ENCODE results near the gene JAG2. TPM values are rescaled to one million over a fixed set of nuclear protein-coding genes. Genes with fewer than 3 reads are reported as not detected.

The JAG2 gene
- total RNA-seq, 1 experiment from 2014 or later, result 43.7 TPM

- Histone ChIP-seq H3K27me3 (ENCODE audit: control insufficient read depth, insufficient read depth, low read length) (no peaks in the 10 kb centered on the region), H3K4me1 (ENCODE audit: control insufficient read depth, insufficient read depth, low read length) (peaks cover 46% of the 10 kb centered on the region), H3K4me3 (ENCODE audit: low read depth in 2 of 2, low read length in 2 of 2) (peak overlapping the region; percentile 68 to 69), H3K27ac (ENCODE audit: low read length) (peak overlapping the region; percentile 86), H3K9me3 (ENCODE audit: control insufficient read depth, insufficient read depth, low read depth, low read length) (no peaks in the 10 kb centered on the region), H3K36me3 (ENCODE audit: control insufficient read depth, insufficient read depth, low read length) (no peaks in the 10 kb centered on the region)
- DNase-seq (ENCODE audit: low read depth, low spot score), result no peak
- ChIA-PET CTCF (no interaction called here), POLR2A (no interaction called here)
- peak; percentile 37 for ATAC-seq
- TF ChIP-seq REST (IDR thresholded peaks at IDR 0.05; ENCODE audit: insufficient read depth in 1 of 2, low read depth in 2 of 2, low read length in 1 of 2) (no peak), SIN3A (IDR thresholded peaks at IDR 0.05; ENCODE audit: borderline replicate concordance, insufficient read depth, low read depth, low read length) (0 out of 2 replicates have a peak, but pooled peaks have one; percentile 15), TCF7L2 (IDR thresholded peaks at IDR 0.05; ENCODE audit: low read depth, low read length) (no peak)
- no TSS peak for BruUV-seq (replicated peaks)
- in situ Hi-C loops (cut with HindIII; ENCODE audit: low pct_unique_long_range_greater_than_20kb, low sequenced_read_pairs), result no loop called here
- intact Hi-C loops (cut with micrococcal nuclease; ENCODE audit: unreplicated experiment), result loop anchor here (10.0 kb wide), 2 partner anchors 72 to 192 kb away; partner anchors contain the start of gene JAG2
Measured at GRCh38 chr14:105093038-105093430, 75.5 kb downstream of the JAG2 start.

GRCh38 chr14:105092171-105093037, 76.2 kb downstream of the JAG2 start:
- Histone ChIP-seq H3K27me3 (ENCODE audit: control insufficient read depth, insufficient read depth, low read length) (no peaks in the 10 kb centered on the region), H3K36me3 (ENCODE audit: control insufficient read depth, insufficient read depth, low read length) (no peaks in the 10 kb centered on the region), H3K27ac (ENCODE audit: low read length) (peak overlapping the region; percentile 86), H3K9me3 (ENCODE audit: control insufficient read depth, insufficient read depth, low read depth, low read length) (no peaks in the 10 kb centered on the region), H3K4me1 (ENCODE audit: control insufficient read depth, insufficient read depth, low read length) (peaks cover 46% of the 10 kb centered on the region), H3K4me3 (ENCODE audit: low read depth in 2 of 2, low read length in 2 of 2) (peak overlapping the region; percentile 56 to 68)
- TF ChIP-seq SIN3A (IDR thresholded peaks at IDR 0.05; ENCODE audit: borderline replicate concordance, insufficient read depth, low read depth, low read length), result no peak
- no peak; the same call in 1 of the 2 replicates for TF ChIP-seq POLR2AphosphoS5 (IDR thresholded peaks at IDR 0.05; ENCODE audit: low read depth, low read length)
- TF ChIP-seq REST (IDR thresholded peaks at IDR 0.05; ENCODE audit: insufficient read depth in 1 of 2, low read depth in 2 of 2, low read length in 1 of 2), result no peak
- TF ChIP-seq CTCF (IDR thresholded peaks at IDR 0.05), result no peak
- in situ Hi-C loops (cut with HindIII; ENCODE audit: low pct_unique_long_range_greater_than_20kb, low sequenced_read_pairs), result no loop called here
- ChIA-PET POLR2A (interaction anchor here (0.7 kb wide), 1 partner anchor 73 kb away, joined by 3 read pairs; no protein-coding TSS in a partner anchor), CTCF (interaction anchor here (0.7 kb wide), 1 partner anchor 339 kb away, joined by 3 read pairs; the partner anchor contains the start of gene SIVA1)
- DNase-seq (ENCODE audit: low read depth, low spot score) (no peak), ATAC-seq (peak; percentile 14)
- no TSS peak for BruUV-seq (replicated peaks)
- intact Hi-C loops (cut with micrococcal nuclease; ENCODE audit: unreplicated experiment), result loop anchor here (10.0 kb wide), 2 partner anchors 72 to 192 kb away; partner anchors contain the start of gene JAG2

Measured in Panc1 (cell line).